Pancreas (tissue), 8 donors: ENCODE data around the gene ASZ1. TPM values are rescaled to one million over a fixed set of nuclear protein-coding genes. Genes with fewer than 3 reads are reported as not detected.

ENCODE experiments used
- polyA plus RNA-seq, 2 donors: library from polyadenylated mRNA; stranded (reverse); fragments of 200-250 nt; gene quantifications; one replicate each; pipeline ENCODE4 v1.2.3, GENCODE V29; 2013
- total RNA-seq, 6 donors: library from RNA; stranded (reverse); fragmentation: NEBNext Ultra II Directional in 4 of 6; extraction: Animal tissue kit (Norgen Biotek cat#: 25700) in 4 of 6; gene quantifications; one replicate each; pipeline versions ENCODE4 v1.2.1 to v1.2.4, GENCODE V29; 2021 to 2023
- donor health status: healthy with polysubstance abuse.
- donor health status: DM: no; HTN: no; CAD: no; lungs with moderate emphysema.
- donor health status: DM: no; HTN: no; CAD: no.
- donor health status: Bipolar disorder and iron deficiency.
- donor health status: DM: yes; HTN: yes; CAD: no.
- donor health status: DM: no; HTN: no; CAD: no.
- donor health status: DM: no; HTN: no; CAD: no.
- donor health status: DM: yes; HTN: yes; CAD: no.

Gene ASZ1
- total and polyA plus RNA-seq, 8 donors, result not detected

Other genes starting within 250 kb of the ASZ1 start
- under 1 TPM in 3 of 6 donors, not detected in 3; 0.12 to 0.40 (median 0.31) TPM for gene WNT2, start 104.4 kb downstream of the ASZ1 start, total RNA-seq
- gene WNT2, start 104.4 kb downstream of the ASZ1 start, polyA plus RNA-seq, result under 1 TPM; 0.05 to 0.08 TPM
- gene CFTR, start 52.5 kb upstream of the ASZ1 start, total RNA-seq, result 100 to 1,000 TPM; 265 to 460 (median 306) TPM
- gene CFTR, start 52.5 kb upstream of the ASZ1 start, polyA plus RNA-seq, result 100 to 1,000 TPM; 124 to 247 TPM